Head of caudate nucleus (tissue), 42 donors: ENCODE results near the gene SPDYE16.
"Not testable (repeated sequence)": the region's sequence is repeated elsewhere in the genome, so short reads cannot be mapped to it uniquely, and the experiment has no call there.

Experiments
- DNase-seq, 42 donors: peaks; one replicate each; pipeline versions ENCODE4 v3.0.0 to v3.0.0-alpha.2; 2020 to 2021; ENCODE audit warnings: mixed read lengths in 7 of 42
- intact Hi-C: fragments of 100-400 bp; cut with DNase I; formaldehyde crosslinking; loops from one replicate; pipeline ENCODE4 v1.15.0; 2022

Gene SPDYE16

GRCh38 chr7:76484456-76484855 is 58.6 kb downstream of the SPDYE16 start:
- intact Hi-C loops, DNase-seq: not testable (repeated sequence)

- intact Hi-C loops, DNase-seq: not testable (repeated sequence)
Observed at GRCh38 chr7:76483081-76483480, 60.0 kb downstream of the SPDYE16 start.

GRCh38 chr7:76482660-76483059 is 60.4 kb downstream of the SPDYE16 start:
- DNase-seq, intact Hi-C loops: not testable (repeated sequence)
